Smooth muscle cell of the umbilical artery (primary cell): ENCODE measurements around the gene H6PD. TPM values are rescaled to one million over a fixed set of nuclear protein-coding genes. Genes with fewer than 3 reads are reported as not detected.

ENCODE experiments used
- total RNA-seq: library from RNA; depleted of rRNA; stranded (reverse); fragments of >200 nt; gene quantifications from 2 replicates; pipeline ENCODE4 v1.2.3, GENCODE V29; 2014

H6PD gene, protein sequence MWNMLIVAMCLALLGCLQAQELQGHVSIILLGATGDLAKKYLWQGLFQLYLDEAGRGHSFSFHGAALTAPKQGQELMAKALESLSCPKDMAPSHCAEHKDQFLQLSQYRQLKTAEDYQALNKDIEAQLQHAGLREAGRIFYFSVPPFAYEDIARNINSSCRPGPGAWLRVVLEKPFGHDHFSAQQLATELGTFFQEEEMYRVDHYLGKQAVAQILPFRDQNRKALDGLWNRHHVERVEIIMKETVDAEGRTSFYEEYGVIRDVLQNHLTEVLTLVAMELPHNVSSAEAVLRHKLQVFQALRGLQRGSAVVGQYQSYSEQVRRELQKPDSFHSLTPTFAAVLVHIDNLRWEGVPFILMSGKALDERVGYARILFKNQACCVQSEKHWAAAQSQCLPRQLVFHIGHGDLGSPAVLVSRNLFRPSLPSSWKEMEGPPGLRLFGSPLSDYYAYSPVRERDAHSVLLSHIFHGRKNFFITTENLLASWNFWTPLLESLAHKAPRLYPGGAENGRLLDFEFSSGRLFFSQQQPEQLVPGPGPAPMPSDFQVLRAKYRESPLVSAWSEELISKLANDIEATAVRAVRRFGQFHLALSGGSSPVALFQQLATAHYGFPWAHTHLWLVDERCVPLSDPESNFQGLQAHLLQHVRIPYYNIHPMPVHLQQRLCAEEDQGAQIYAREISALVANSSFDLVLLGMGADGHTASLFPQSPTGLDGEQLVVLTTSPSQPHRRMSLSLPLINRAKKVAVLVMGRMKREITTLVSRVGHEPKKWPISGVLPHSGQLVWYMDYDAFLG
- total RNA-seq, result 46.6 and 49.6 TPM in 2 replicates

DNA sequence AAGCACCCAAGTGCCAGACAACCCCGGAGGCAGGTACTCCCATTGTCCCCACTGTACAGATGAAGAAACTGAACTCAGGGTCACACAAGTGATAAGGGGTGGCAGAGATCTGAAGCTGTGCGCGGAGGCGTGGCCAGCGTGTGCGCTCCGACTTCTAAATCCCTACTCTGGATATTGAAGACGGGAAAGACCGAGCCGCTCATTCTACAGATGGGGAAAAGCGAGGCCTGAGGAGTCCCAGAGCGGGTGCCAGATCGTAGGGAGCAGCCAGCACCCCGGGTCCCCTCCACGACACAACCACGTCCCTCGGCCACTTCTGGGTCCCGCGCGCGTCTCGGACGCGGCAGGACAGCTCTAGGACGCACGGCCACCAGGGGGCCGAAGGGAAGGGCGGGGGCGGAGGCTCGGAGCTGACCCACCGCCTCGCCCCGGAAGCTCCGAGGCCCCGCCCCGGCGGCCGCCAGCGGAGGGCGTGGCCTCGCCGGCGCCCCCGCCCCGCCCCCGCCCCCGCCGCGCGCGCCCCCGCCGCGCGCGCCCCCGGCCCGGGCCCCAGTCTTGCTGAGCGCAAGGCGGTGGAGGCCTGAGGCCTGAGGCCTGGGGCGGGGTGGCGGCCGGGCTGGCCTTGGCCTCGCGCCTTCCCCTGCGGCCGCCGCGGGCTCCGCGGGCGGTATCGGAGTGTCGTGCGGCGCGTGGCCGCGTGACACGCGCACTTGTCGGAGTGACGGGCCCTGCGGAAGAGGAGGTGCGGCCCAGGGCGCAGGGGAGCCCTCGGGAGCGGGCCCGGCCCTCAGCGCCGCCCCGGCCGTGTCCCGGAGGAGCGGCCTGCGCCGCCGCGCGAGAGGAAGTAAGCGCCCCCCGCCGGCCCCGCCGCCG is at the start of gene H6PD:
H6PD (plus strand) TSS at position 552 of the 873 bp plus-strand sequence. CDS start 10,161 bp downstream, outside the sequence.

GRCh38 chr1:9292361-9293240 is 58.0 kb downstream of the H6PD start, which contains the start of gene SPSB1:
SPSB1 (plus strand) TSS chr1:9292894; CDS start chr1:9355892, 62,998 bp downstream.

Other genes starting within 250 kb of the H6PD start
- gene SLC2A7, start 208.4 kb upstream of the H6PD start, total RNA-seq, result not detected in 2 replicates
- gene SLC2A5, start 165.1 kb upstream of the H6PD start, total RNA-seq, result 2.4 and 12.5 TPM in 2 replicates
- 3.6 and 4.7 TPM in 2 replicates for gene GPR157, start 105.7 kb upstream of the H6PD start, total RNA-seq
- gene SPSB1, start 58.1 kb downstream of the H6PD start, total RNA-seq, result 29.4 and 40.6 TPM in 2 replicates